Aorta (tissue), 5 donors: ENCODE results near the gene TMA7. TPM values are rescaled to one million over a fixed set of nuclear protein-coding genes. Genes with fewer than 3 reads are reported as not detected.
A peak's percentile ranks its signal among the peaks of the same experiment; 100 is the strongest.
"Not testable (repeated sequence)": the region's sequence is repeated elsewhere in the genome, so short reads cannot be mapped to it uniquely, and the experiment has no call there.

Experiments
- ATAC-seq: fragments of 200-7000 bp; cut with Tn5 transposase; one replicate; pipeline ENCODE4 v1.9.1; 2022; ENCODE audit warnings: moderate library complexity; ENCODE audit not compliant: low FRiP score
- DNase-seq, 2 donors: peaks; one replicate each; pipeline ENCODE4 v3.0.0-alpha.2; 2020
- H3K27ac ChIP-seq, 2 donors: one replicate each; pipeline ENCODE4 v1.5.1; 2013; ENCODE audit warnings: low read length in 2 of 2, mild to moderate bottlenecking in 2 of 2, moderate library complexity in 2 of 2, control low read depth in 1 of 2, inconsistent platforms in 1 of 2, low read depth in 1 of 2
- H3K27me3 ChIP-seq, 2 donors: one replicate each; pipeline ENCODE4 v1.6.1; 2013; ENCODE audit warnings: control low read depth in 1 of 2, low read length in 1 of 2, mild to moderate bottlenecking in 1 of 2, moderate library complexity in 1 of 2; ENCODE audit not compliant: insufficient read depth in 2 of 2, control insufficient read depth in 1 of 2
- H3K36me3 ChIP-seq, 2 donors: one replicate each; pipeline ENCODE4 v1.6.1; 2013; ENCODE audit warnings: control low read depth in 1 of 2, low read length in 1 of 2, mild to moderate bottlenecking in 1 of 2; ENCODE audit not compliant: insufficient read depth in 2 of 2, control insufficient read depth in 1 of 2
- H3K4me1 ChIP-seq, 2 donors: one replicate each; pipeline ENCODE4 v1.6.1; 2013; ENCODE audit warnings: low read length in 2 of 2, control low read depth in 1 of 2, mild to moderate bottlenecking in 1 of 2, moderate library complexity in 1 of 2; ENCODE audit not compliant: insufficient read depth in 2 of 2, control insufficient read depth in 1 of 2
- H3K4me3 ChIP-seq, 2 donors: one replicate each; pipeline ENCODE4 v1.5.1; 2013; ENCODE audit warnings: low read length in 2 of 2, control low read depth in 1 of 2, mild to moderate bottlenecking in 1 of 2
- H3K9me3 ChIP-seq: one replicate; pipeline ENCODE4 v1.6.1; 2013; ENCODE audit warnings: mild to moderate bottlenecking, low read length; ENCODE audit not compliant: control insufficient read depth
- WGBS, 2 donors: extraction: QIAGEN DNeasy Blood & Tissue Kit; methylation state at CpG; one replicate each; pipeline ENCODE4 v1.1.7; 2013; 5-methylcytosine and 5-hydroxymethylcytosine counted together
- intact Hi-C, 2 donors: fragments of 100-400 bp; cut with DNase I; formaldehyde crosslinking; loops; one replicate each; pipeline versions ENCODE4 v1.14.2 to v1.15.0; 2022
- polyA plus RNA-seq, 2 donors: library from polyadenylated mRNA; stranded (reverse); fragments of 200-250 nt; gene quantifications; one replicate each; pipeline ENCODE4 v1.2.3, GENCODE V29; 2013
- total RNA-seq, 2 donors: library from RNA; stranded (reverse); fragmentation: NEBNext Ultra II Directional; extraction: Animal tissue kit (Norgen Biotek cat#: 25700); gene quantifications; one replicate each; pipeline ENCODE4 v1.2.1, GENCODE V29; 2021
- donor health status: healthy with polysubstance abuse.
- donor health status: Bipolar disorder and iron deficiency.
- donor health status: DM: no; HTN: no; CAD: no.
- donor health status: DM: no; HTN: no; CAD: no.
- donor health status: DM: yes; HTN: yes; CAD: no.

Gene TMA7
- total and polyA plus RNA-seq, 4 donors = 114 to 686 (median 215) TPM

- Histone ChIP-seq H3K27ac (no peak overlapping the region), H3K9me3 (no peaks in the 10 kb centered on the region), H3K27me3 (no peaks in the 10 kb centered on the region), H3K4me1 (no peaks in the 10 kb centered on the region), H3K36me3 (peaks cover 12 to 15% of the 10 kb centered on the region in 2 donors), H3K4me3 (no peak overlapping the region)
- DNase-seq (peak in 1 of 2 donors; percentile 4), ATAC-seq (no peak)
- 93 to 100% methylated on average over 1 of the region's 1 CpG for WGBS, 2 donors
- intact Hi-C loops = no loop called here
Observed at GRCh38 chr3:48456456-48456855, 16.4 kb downstream of the TMA7 start.

GRCh38 chr3:48459331-48459730, 19.3 kb downstream of the TMA7 start:
- intact Hi-C loops = no loop called here

GRCh38 chr3:48459773-48460516, 19.9 kb downstream of the TMA7 start:
- Histone ChIP-seq H3K27ac (no peak overlapping the region), H3K9me3 (no peaks in the 10 kb centered on the region), H3K4me3 (no peak overlapping the region), H3K27me3 (no peaks in the 10 kb centered on the region), H3K36me3 (peaks cover 7 to 13% of the 10 kb centered on the region in 2 donors), H3K4me1 (no peaks in the 10 kb centered on the region)
- intact Hi-C loops = loop anchor here in 1 of 2 donors (10.0 kb wide), 1 partner anchor 175 kb away; the partner anchor contains the start of gene SLC26A6
- ATAC-seq (no peak), DNase-seq (no peak)
- WGBS, 2 donors = 49 to 56% methylated on average over 7 of the region's 7 CpGs

More at GRCh38 chr3:48459331-48459730, 19.3 kb downstream of the TMA7 start:
- ATAC-seq = no peak
- H3K27me3 ChIP-seq = no peaks in the 10 kb centered on the region
- no peak overlapping the region for H3K27ac ChIP-seq
- H3K4me1 ChIP-seq = no peaks in the 10 kb centered on the region
- no peaks in the 10 kb centered on the region for H3K9me3 ChIP-seq
- H3K36me3 ChIP-seq = peaks cover 8 to 13% of the 10 kb centered on the region in 2 donors
- WGBS, 2 donors = 88 to 89% methylated on average over 3 of the region's 3 CpGs
- H3K4me3 ChIP-seq = no peak overlapping the region
- no peak for DNase-seq

- WGBS, 2 donors = 84 to 91% methylated on average over 3 of the region's 3 CpGs
- intact Hi-C loops = loop anchor here in 1 of 2 donors (10.0 kb wide), 1 partner anchor 174 kb away; the partner anchor contains the start of gene SLC26A6
- H3K36me3 ChIP-seq = peaks cover 7 to 11% of the 10 kb centered on the region in 2 donors
Observed at GRCh38 chr3:48460517-48460902, 20.5 kb downstream of the TMA7 start.

GRCh38 chr3:48461767-48462166, 21.7 kb downstream of the TMA7 start:
- H3K27me3 ChIP-seq, H3K4me3 ChIP-seq, H3K4me1 ChIP-seq, H3K27ac ChIP-seq, ATAC-seq, DNase-seq, H3K9me3 ChIP-seq: not testable (repeated sequence)
- intact Hi-C loops = loop anchor here in 1 of 2 donors (10.0 kb wide), 1 partner anchor 173 kb away; the partner anchor contains the start of gene SLC26A6
- peaks cover 7 to 11% of the 10 kb centered on the region in 2 donors for H3K36me3 ChIP-seq
- WGBS, 2 donors = 87 to 91% methylated on average over 7 of the region's 7 CpGs

More at GRCh38 chr3:48460517-48460902, 20.5 kb downstream of the TMA7 start:
- no peaks in the 10 kb centered on the region for H3K4me1 ChIP-seq
- no peak for DNase-seq
- no peak overlapping the region for H3K4me3 ChIP-seq
- no peak for ATAC-seq
- H3K9me3 ChIP-seq = no peaks in the 10 kb centered on the region
- no peaks in the 10 kb centered on the region for H3K27me3 ChIP-seq
- no peak overlapping the region for H3K27ac ChIP-seq

GRCh38 chr3:48463703-48464102, 23.6 kb downstream of the TMA7 start:
- no peak overlapping the region for H3K4me3 ChIP-seq
- no peaks in the 10 kb centered on the region for H3K4me1 ChIP-seq
- DNase-seq (no peak), ATAC-seq (no peak)
- H3K9me3 ChIP-seq = no peaks in the 10 kb centered on the region
- WGBS, 2 donors = 79 to 80% methylated on average over 9 of the region's 9 CpGs
- intact Hi-C loops = loop anchor here (2.0 to 10.0 kb wide), 2 partner anchors 85 to 171 kb away; partner anchors contain the start of gene SLC26A6 (in 1 of the 2)
- H3K27me3 ChIP-seq = no peaks in the 10 kb centered on the region
- peaks cover 4 to 10% of the 10 kb centered on the region in 2 donors for H3K36me3 ChIP-seq
- peak overlapping the region in 1 of 2 donors; percentile 4 for H3K27ac ChIP-seq

- Histone ChIP-seq H3K27ac (peak overlapping the region in 1 of 2 donors; percentile 82), H3K27me3 (no peaks in the 10 kb centered on the region), H3K4me1 (no peaks in the 10 kb centered on the region), H3K4me3 (no peak overlapping the region), H3K36me3 (peaks cover 0 to 6% of the 10 kb centered on the region in 2 donors), H3K9me3 (no peaks in the 10 kb centered on the region)
- DNase-seq = peak; percentile 62 to 77
- no peak for ATAC-seq
- intact Hi-C loops = loop anchor here (1.0 to 10.0 kb wide), 5 partner anchors 38 to 223 kb away; partner anchors contain the start of genes NCKIPSD (in 2 of the 2), SHISA5 (in 1 of the 2) and SLC26A6 (in 1 of the 2)
- WGBS, 2 donors = 86 to 90% methylated on average over 17 of the region's 17 CpGs
Observed at GRCh38 chr3:48464713-48465221, 24.7 kb downstream of the TMA7 start.

- intact Hi-C loops = loop anchor here (1.0 to 10.0 kb wide), 5 partner anchors 37 to 222 kb away; partner anchors contain the start of genes NCKIPSD (in 2 of the 2), SHISA5 (in 1 of the 2) and SLC26A6 (in 1 of the 2)
- WGBS, 2 donors = 6 to 8% methylated on average over 7 of the region's 7 CpGs
- DNase-seq (no peak), ATAC-seq (no peak)
- H3K4me3 ChIP-seq = no peak overlapping the region
- no peaks in the 10 kb centered on the region for H3K27me3 ChIP-seq
- no peaks in the 10 kb centered on the region for H3K9me3 ChIP-seq
- peaks cover 0 to 5% of the 10 kb centered on the region in 2 donors for H3K36me3 ChIP-seq
- H3K27ac ChIP-seq = peak overlapping the region in 1 of 2 donors; percentile 82
- no peaks in the 10 kb centered on the region for H3K4me1 ChIP-seq
Observed at GRCh38 chr3:48465237-48465530, 25.1 kb downstream of the TMA7 start.
